SK-MEL-5 (cell line): ENCODE data around the gene C3orf18. TPM values are rescaled to one million over a fixed set of nuclear protein-coding genes. Genes with fewer than 3 reads are reported as not detected.
"Not testable (repeated sequence)": the region's sequence is repeated elsewhere in the genome, so short reads cannot be mapped to it uniquely, and the experiment has no call there.

Source experiments
- DNase-seq: peaks from one replicate; pipeline ENCODE4 v3.0.0-alpha.2; 2016; ENCODE audit warnings: low read depth, low spot score
- in situ Hi-C: cut with HindIII; loops from 2 replicates; pipeline ENCODE4 v1.10.0; 2016; ENCODE audit warnings: low sequenced_read_pairs, high pct_unique_total_duplicates, low pct_unique_long_range_greater_than_20kb
- total RNA-seq: library from RNA; depleted of rRNA; stranded (reverse); fragments of >200 nt; shearing (Covaris generic); gene quantifications from 2 replicates; pipeline ENCODE4 v1.2.3, GENCODE V29; 2014; rRNA removed

C3orf18 gene
- total RNA-seq, 1 experiment from 2014 or later: 4.0 TPM

- in situ Hi-C loops: no loop called here
These were observed 49.1 kb downstream of the C3orf18 start for GRCh38 chr3:50518436-50518835.

GRCh38 chr3:50517721-50518206 lies 49.8 kb downstream of the C3orf18 start:
- no peak for DNase-seq
- in situ Hi-C loops: no loop called here

More at GRCh38 chr3:50518436-50518835, 49.1 kb downstream of the C3orf18 start:
- no peak for DNase-seq

GRCh38 chr3:50516440-50516871 lies 51.1 kb downstream of the C3orf18 start:
- in situ Hi-C loops: no loop called here
- no peak for DNase-seq

GRCh38 chr3:50515565-50516439 lies 51.7 kb downstream of the C3orf18 start:
- DNase-seq: no peak
- in situ Hi-C loops: no loop called here

GRCh38 chr3:50512908-50513307 lies 54.6 kb downstream of the C3orf18 start:
- in situ Hi-C loops, DNase-seq: not testable (repeated sequence)

- no peak for DNase-seq
- in situ Hi-C loops: no loop called here
These were observed 55.4 kb downstream of the C3orf18 start for GRCh38 chr3:50512131-50512530.

- DNase-seq: no peak
- in situ Hi-C loops: no loop called here
These were observed 57.2 kb downstream of the C3orf18 start for GRCh38 chr3:50510325-50510724.

GRCh38 chr3:50509715-50510114 lies 57.8 kb downstream of the C3orf18 start:
- no peak for DNase-seq
- in situ Hi-C loops: no loop called here

- no peak for DNase-seq
- in situ Hi-C loops: no loop called here
These were observed 58.7 kb downstream of the C3orf18 start for GRCh38 chr3:50508821-50509220.

Other genes with a start within 250 kb of the C3orf18 start
- 78.5 and 86.4 TPM in 2 replicates for gene HYAL2, start 245.0 kb downstream of the C3orf18 start, total RNA-seq
- gene TUSC2, start 239.5 kb downstream of the C3orf18 start, total RNA-seq: 32.4 and 34.4 TPM in 2 replicates
- 8.3 and 9.3 TPM in 2 replicates for gene RASSF1, start 226.9 kb downstream of the C3orf18 start, total RNA-seq
- 0.61 TPM in 1 of 2 replicates, not detected in the other for gene ZMYND10, start 222.0 kb downstream of the C3orf18 start, total RNA-seq
- gene NPRL2, start 217.0 kb downstream of the C3orf18 start, total RNA-seq: 21.9 and 24.3 TPM in 2 replicates
- gene CYB561D2, start 216.9 kb downstream of the C3orf18 start, total RNA-seq: 31.6 and 42.1 TPM in 2 replicates
- gene TMEM115, start 208.2 kb downstream of the C3orf18 start, total RNA-seq: 40.8 and 45.5 TPM in 2 replicates
- 0.21 and 0.80 TPM in 2 replicates for gene CACNA2D2, start 64.1 kb downstream of the C3orf18 start, total RNA-seq
- gene HEMK1, start 1.8 kb upstream of the C3orf18 start, total RNA-seq: 17.7 and 18.3 TPM in 2 replicates
- 0.16 and 0.32 TPM in 2 replicates for gene CISH, start 44.0 kb upstream of the C3orf18 start, total RNA-seq
- gene MAPKAPK3, start 49.4 kb upstream of the C3orf18 start, total RNA-seq: 64.8 and 66.5 TPM in 2 replicates
- 0.11 and 0.26 TPM in 2 replicates for gene DOCK3, start 107.2 kb upstream of the C3orf18 start, total RNA-seq